ENCODE results near the gene IRF2.

The IRF2 gene

DNA sequence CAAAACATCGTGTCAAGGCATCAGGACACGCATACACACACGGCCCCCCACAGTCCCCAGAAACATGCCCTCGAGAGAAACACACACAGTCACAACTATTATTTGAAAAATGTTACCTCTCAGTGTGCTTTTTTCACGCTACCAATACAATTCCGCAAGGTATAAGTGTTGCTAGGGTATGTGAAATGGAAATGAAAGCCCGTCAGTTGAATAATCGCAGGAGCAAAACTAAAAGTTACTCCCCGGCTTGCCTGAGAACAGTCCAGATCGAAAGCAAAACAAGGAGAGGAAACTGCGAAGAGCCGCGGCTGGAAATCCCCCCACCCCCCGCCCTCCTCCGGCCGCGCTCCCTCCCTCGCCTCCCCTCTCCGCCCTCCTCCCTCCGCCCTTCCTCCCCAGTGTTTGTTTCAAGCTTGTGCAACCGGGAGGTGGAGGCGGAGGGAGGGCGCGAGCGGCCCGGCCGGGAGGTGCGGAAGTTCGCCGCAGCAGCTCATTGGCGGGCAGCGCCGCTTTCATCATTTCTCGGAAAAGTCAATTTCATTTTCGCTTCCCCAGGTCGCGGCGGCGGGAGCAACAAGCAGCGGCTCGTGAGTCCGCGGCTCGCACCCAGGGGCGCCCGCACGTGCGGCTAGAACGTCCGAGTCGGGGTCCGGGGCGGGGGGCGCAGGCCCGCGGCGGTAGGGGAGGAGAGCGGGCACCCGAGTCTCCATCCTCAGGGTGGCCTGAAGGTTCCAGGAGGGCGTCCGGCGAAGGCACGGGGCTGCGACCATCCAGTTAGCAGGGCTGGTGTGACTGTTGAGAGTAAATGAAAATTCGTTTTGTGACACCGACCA is at the start of gene IRF2:
Gene IRF2, minus strand, starts transcription at position 288 of the 833 bp plus-strand sequence. CDS start 45,486 bp downstream, outside the sequence.
- DNase-seq (ENCODE audit: low spot score in 2 of 2) (peak; percentile 76 to 96), ATAC-seq (peak; percentile 86)
- Mint-ChIP-seq H3K4me1 (peaks cover 52% of the 10 kb centered on the region), H3K4me3 (peak within 1 kb of the TSS; percentile 95), H3K27ac (peak within 1 kb of the TSS; percentile 99), H3K36me3 (peaks cover 47% of the 10 kb centered on the region), H3K9me3 (no peaks in the 10 kb centered on the region)

DNA sequence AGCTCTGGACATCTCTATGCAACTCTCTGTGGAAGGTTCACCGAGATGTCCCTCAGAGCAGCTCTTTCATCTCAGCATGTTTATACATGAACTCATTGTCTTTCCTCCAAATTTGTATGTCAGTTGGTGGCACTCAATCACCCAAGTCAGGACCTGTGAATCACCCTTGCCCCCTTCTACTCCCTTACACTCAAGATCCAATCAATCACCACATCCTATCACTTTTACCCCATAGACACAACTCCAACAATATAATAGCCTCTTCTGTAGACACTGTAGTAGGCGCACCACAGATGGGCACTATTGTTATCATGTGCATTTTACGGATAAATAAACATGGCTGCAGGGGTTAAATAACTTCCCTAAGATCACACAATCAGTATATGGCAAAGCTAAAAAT is 41.3 kb upstream of the IRF2 start:
- ATAC-seq (no peak), DNase-seq (ENCODE audit: low spot score in 2 of 2) (no peak)
- Mint-ChIP-seq H3K27ac (peak overlapping the region; percentile 68), H3K36me3 (no peaks in the 10 kb centered on the region), H3K4me3 (peak overlapping the region; percentile 54), H3K9me3 (peaks cover 3% of the 10 kb centered on the region), H3K4me1 (peaks cover 44% of the 10 kb centered on the region)

DNA sequence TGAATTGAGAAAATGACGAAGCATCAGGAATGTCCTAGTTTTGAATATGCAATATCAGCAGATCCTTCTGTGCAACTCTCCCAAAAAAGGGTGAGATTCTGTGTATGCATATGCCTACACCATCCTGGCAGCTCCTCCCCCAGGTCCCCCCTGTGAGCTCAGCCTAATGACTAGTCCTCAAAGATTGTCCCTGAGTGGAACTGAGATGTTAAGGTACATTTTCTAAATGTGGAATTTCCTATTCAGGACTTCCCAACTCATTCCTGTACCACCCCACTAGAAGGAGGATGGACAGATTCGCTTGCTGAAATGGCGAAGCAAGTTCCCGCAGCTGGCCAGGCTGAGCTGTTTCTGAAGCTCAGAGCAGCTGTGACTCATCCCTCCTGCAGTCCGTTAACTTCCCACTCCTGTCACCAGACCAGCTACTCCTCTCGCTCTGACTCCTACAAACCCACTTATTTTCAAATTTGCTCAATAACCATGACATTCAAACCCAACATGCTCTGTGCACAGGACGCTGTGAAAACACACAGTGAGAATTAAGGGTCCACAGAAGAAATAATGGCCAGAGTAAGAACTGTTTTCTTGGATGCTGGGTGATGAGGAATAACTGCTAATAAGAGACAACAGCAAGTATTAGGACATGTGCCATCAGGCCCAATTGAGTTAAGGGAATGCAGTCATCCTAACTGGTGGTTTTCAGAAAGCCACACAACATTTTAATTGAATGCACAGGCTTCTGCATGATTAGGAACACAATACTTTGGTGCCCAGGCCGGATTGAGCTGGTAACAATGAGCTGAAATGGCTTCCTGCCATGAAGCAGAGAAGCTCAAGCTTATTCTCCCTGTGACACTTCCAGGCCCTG is 40.0 kb upstream of the IRF2 start:
- DNase-seq (ENCODE audit: low spot score in 2 of 2) (peak; percentile 47 to 88), ATAC-seq (peak; percentile 96)
- H3K9me3 Mint-ChIP-seq, result peaks cover 3% of the 10 kb centered on the region
- H3K4me3 Mint-ChIP-seq, result peak overlapping the region; percentile 54
- H3K4me1 Mint-ChIP-seq, result peaks cover 52% of the 10 kb centered on the region
- peak overlapping the region; percentile 68 for H3K27ac Mint-ChIP-seq
- H3K36me3 Mint-ChIP-seq, result no peaks in the 10 kb centered on the region

DNA sequence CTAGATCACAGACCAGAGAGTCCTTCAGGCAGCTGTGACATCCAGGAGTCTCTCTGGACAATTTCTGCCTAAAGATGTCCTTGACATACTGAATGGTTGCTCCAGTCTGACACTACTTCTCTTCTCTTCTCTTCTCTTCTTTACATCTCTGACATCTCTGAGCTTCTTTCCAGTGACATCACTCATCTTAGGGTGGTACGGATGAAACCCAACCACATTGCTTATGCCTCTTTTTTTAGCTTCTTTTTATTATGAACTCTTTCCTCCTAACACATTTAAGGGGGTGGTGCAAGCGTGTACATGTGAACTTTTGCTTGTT is 39.4 kb upstream of the IRF2 start:
- peaks cover 2% of the 10 kb centered on the region for H3K9me3 Mint-ChIP-seq
- H3K4me3 Mint-ChIP-seq, result peak overlapping the region; percentile 54
- no peaks in the 10 kb centered on the region for H3K36me3 Mint-ChIP-seq
- ATAC-seq, result peak; percentile 73
- H3K4me1 Mint-ChIP-seq, result peaks cover 52% of the 10 kb centered on the region
- DNase-seq (ENCODE audit: low spot score in 2 of 2), result no peak
- H3K27ac Mint-ChIP-seq, result peak overlapping the region; percentile 68

DNA sequence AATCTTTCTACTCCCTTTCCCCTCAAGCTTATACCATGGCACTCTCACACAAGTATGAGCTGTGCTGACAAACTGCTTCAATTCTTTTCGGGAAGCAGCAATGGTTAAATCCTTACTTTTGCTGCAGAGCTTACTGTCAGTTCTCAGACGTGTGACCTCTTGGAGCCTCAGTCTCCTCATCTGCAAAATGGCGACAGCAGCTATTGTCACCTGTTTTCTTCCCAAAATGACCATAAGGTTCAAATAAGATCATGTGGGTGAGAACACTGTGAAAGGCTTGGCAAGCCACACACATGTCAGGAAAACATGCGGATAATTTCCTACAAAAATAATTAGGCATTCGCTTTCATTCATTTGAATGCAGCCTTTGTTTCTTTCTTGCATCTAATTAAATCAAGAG is 36.8 kb upstream of the IRF2 start:
- DNase-seq (ENCODE audit: low spot score in 2 of 2) (no peak), ATAC-seq (no peak)
- Mint-ChIP-seq H3K27ac (no peak overlapping the region), H3K4me3 (no peak overlapping the region), H3K9me3 (no peaks in the 10 kb centered on the region), H3K36me3 (no peaks in the 10 kb centered on the region), H3K4me1 (peaks cover 55% of the 10 kb centered on the region)

DNA sequence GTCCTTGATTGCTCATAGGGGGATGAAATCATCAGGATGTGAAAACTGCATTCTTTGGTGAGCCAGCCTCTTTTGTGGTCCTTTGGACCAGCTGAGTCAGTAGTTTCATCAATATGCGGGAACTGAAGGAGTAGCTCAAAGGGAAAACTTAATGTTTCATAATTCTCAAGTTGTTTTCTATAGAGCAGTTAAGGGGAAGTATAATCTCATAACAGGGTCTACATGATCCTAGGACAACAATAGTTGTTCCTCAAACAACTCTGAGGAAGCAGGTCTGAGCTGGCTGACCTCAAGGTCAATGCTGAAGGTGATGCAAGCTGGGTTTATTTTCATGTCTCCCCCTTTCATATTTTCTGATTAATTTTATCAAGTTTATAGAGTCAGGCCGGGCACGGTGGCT is 36.1 kb upstream of the IRF2 start:
- no peak for ATAC-seq

DNA sequence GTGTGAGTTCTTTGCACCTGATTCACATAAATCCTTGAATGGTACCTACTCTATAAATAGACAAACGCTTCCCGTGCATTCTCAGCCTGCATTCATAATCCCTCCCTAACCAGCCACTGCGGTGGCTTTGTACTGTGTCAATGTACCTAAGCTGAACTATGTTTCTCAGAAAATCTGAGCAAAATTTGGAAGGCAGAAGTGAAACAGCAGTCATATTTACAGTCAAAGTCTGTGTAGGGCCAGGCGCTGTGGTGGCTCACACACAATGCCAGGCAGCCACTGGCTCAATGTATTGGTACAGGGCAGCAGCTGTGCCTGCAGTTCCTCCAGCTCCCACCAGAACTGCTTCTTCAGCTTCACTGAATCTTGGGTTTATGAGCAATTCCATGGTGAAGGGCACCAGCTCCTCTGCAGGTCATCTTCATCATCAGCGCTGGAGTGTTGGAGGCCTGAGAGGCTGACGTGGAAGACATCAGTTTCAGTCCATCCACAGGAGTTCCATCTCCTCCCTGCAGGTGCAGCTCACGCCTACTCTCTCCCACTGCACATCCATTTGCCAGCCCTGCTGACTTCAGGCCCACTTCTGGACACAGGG is 32.3 kb upstream of the IRF2 start:
- Mint-ChIP-seq H3K9me3 (no peaks in the 10 kb centered on the region), H3K36me3 (no peaks in the 10 kb centered on the region), H3K27ac (no peak overlapping the region), H3K4me3 (peak overlapping the region; percentile 23), H3K4me1 (peaks cover 37% of the 10 kb centered on the region)
- DNase-seq (ENCODE audit: low spot score in 2 of 2) (peak in 1 of 2 donors; percentile 72), ATAC-seq (peak; percentile 96)

More for the DNA sequence above, 36.1 kb upstream of the IRF2 start:
- Mint-ChIP-seq H3K27ac (peak overlapping the region; percentile 10), H3K4me3 (no peak overlapping the region), H3K4me1 (peaks cover 49% of the 10 kb centered on the region), H3K9me3 (no peaks in the 10 kb centered on the region), H3K36me3 (no peaks in the 10 kb centered on the region)
- no peak for DNase-seq (ENCODE audit: low spot score in 2 of 2)

DNA sequence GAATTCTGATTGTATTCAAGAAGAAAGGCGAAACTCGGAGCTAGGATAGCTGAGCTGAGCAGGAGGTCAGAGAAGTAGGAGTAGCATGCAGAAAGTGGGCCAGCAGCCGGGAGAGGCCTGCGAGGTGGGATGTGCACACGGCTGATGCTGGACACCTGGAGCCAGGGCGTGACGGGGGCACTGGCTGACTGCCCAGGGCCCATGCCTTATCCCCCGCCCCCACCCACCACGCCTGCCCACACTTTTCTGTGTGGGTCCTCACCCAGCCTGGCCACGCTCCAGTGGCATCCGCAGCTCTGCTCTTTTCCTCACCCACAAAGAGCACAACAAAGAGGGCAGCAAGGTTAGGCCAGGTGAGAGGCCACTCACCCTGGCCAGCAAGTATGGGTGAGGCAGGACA is 30.0 kb upstream of the IRF2 start:
- H3K4me1 Mint-ChIP-seq, result peaks cover 30% of the 10 kb centered on the region
- DNase-seq (ENCODE audit: low spot score in 2 of 2) (no peak), ATAC-seq (no peak)
- H3K4me3 Mint-ChIP-seq, result peak overlapping the region; percentile 50
- no peaks in the 10 kb centered on the region for H3K9me3 Mint-ChIP-seq
- no peaks in the 10 kb centered on the region for H3K36me3 Mint-ChIP-seq
- H3K27ac Mint-ChIP-seq, result peak overlapping the region; percentile 71

DNA sequence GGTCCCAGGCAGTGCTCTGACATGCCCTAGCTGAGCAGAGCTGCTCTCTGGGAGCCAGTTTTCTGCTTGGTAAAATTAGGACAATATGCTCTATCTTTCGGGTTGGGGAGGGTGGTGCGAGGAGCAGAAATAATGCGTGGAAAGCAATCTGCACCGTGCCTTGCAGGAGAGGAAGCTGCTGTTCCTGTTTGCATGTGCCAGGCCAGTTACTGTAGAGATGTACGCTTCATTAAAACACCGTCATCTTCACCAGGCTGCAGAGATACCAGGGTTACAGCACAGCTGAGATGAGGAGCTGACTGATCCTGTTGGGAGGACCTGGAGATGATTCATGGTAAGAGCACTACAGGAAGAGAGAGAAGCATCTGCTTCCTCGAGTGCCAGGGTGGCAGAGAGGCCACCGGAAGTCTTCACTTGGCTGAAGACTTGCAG is 29.5 kb upstream of the IRF2 start:
- peak; percentile 80 for ATAC-seq
- DNase-seq (ENCODE audit: low spot score in 2 of 2), result no peak
- peak overlapping the region; percentile 50 for H3K4me3 Mint-ChIP-seq
- peaks cover 30% of the 10 kb centered on the region for H3K4me1 Mint-ChIP-seq
- H3K36me3 Mint-ChIP-seq, result no peaks in the 10 kb centered on the region
- peak overlapping the region; percentile 71 for H3K27ac Mint-ChIP-seq
- no peaks in the 10 kb centered on the region for H3K9me3 Mint-ChIP-seq

DNA sequence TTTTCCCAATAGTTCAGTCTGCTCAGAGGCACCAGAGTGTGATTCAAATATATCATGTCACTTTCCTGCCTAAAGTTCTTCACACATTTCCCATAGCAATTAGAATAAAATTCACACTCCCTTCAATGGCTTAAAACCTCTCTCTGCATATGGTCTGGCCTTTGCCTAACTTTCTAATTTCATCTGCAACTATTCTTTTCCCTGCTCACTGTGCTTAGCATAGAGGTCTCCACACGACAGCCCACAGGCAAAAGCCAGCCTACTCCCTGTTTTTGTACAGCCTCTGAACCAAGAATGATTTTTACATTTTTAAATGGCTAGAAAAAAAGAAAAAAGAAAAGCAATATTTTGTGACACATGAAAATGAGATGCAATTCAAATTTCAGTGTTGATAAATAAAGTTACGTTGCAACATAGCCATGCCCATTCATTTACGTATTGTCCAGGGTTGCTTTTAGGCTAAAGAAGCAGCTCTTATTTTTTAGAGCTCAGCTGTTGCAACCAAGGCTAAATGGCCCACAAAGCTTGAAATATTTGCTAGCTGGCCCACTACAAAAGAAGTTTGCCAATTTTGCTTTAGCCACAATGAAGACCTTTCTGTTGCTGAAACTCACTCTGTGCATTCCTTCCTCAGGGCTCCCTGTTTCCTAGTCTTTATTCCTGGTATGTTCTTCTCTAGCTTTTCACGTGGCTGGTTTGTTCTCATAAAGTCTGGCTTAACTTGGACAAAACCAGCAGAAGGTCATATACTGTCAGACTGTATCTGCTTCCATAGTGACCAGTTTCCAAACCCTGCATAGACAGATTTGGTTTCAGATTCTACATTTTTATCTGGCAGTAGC is 26.6 kb upstream of the IRF2 start:
- ATAC-seq, result no peak
- Mint-ChIP-seq H3K9me3 (no peaks in the 10 kb centered on the region), H3K36me3 (no peaks in the 10 kb centered on the region), H3K4me1 (peaks cover 18% of the 10 kb centered on the region), H3K27ac (no peak overlapping the region), H3K4me3 (no peak overlapping the region)
- no peak for DNase-seq (ENCODE audit: low spot score in 2 of 2)

DNA sequence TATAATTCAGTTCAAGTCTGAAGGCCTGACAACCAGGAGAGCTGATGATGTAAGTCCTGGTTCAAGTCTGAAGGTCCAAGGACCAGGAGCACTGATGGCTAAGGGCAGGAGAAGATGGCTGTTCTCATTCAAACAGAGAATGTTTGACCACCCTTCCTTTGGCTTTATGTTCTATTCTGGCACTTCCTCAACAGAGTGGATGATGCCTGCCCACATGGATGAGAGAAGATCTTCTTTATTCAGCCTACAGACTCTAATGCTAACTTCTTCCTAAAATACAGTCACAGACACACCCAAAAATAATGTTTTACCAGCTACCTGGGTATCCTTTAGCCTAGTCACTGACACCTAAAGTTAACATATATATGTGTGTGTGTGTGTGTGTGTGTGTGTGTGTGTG is 25.6 kb upstream of the IRF2 start:
- Mint-ChIP-seq H3K4me3 (no peak overlapping the region), H3K27ac (peak overlapping the region; percentile 33), H3K9me3 (no peaks in the 10 kb centered on the region), H3K36me3 (no peaks in the 10 kb centered on the region), H3K4me1 (peaks cover 16% of the 10 kb centered on the region)
- ATAC-seq, result no peak
- no peak for DNase-seq (ENCODE audit: low spot score in 2 of 2)

DNA sequence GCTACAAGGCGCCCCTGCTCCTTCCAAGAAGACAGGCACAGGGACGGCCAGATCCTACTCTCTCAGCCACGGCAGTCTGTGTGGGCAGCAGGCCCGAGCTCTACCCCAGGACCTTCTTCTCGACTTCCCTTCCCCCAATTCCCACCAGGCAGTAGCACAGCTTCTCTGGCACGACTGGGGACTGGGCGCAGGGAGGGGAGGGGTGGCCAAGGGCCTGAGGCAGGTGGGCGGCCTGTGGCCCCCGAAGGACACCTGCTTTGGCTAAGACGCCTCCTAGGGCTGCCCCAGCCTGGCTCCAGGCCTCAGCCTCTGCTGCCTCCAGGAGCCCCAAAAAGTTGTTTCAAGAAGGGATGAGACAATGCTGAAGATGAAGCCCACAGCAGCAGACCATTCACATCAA is 24.2 kb upstream of the IRF2 start:
- peaks cover 2% of the 10 kb centered on the region for H3K4me1 Mint-ChIP-seq
- no peaks in the 10 kb centered on the region for H3K9me3 Mint-ChIP-seq
- no peaks in the 10 kb centered on the region for H3K36me3 Mint-ChIP-seq
- H3K4me3 Mint-ChIP-seq, result no peak overlapping the region
- ATAC-seq (no peak), DNase-seq (ENCODE audit: low spot score in 2 of 2) (no peak)
- no peak overlapping the region for H3K27ac Mint-ChIP-seq

DNA sequence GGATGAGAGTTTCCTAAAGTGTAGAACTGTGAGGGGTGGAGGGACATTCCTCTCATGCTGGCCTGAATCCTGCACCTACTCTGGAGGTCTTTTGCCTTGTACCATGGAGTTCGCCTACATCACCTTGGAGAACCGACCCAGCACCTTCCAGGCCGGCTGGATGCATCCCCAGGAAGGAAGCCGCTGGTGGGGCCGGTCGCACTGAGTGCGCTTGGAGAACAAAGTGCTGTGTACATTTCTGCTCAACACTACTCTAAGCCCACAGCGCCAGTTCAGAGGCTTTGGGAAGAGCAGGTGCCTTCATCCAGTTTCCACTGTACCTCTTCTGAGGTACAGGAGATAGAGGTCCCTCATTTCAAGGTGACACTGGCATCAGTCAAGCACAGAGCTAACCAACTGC is 15.4 kb upstream of the IRF2 start:
- H3K36me3 Mint-ChIP-seq, result no peaks in the 10 kb centered on the region
- no peaks in the 10 kb centered on the region for H3K4me1 Mint-ChIP-seq
- DNase-seq (ENCODE audit: low spot score in 2 of 2) (no peak), ATAC-seq (no peak)
- no peak overlapping the region for H3K27ac Mint-ChIP-seq
- H3K9me3 Mint-ChIP-seq, result no peaks in the 10 kb centered on the region
- H3K4me3 Mint-ChIP-seq, result no peak overlapping the region

DNA sequence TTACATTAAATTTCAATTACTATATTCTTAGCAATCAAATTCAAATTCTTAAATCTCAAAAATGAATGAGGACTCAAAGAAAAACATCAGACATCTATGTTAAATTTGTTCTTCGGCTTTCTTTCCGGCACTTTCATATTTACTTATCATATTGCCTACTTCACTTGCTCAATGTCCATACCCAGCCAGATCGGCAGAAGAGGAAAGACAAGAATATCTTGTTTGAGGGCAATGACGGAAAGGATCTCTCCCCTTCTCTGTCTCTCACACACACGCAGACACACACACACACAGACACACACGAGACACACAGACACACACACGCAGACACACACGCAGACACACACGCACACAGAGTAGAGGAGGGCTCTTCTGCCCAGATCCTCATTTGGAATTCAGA is 13.2 kb upstream of the IRF2 start:
- H3K4me3 Mint-ChIP-seq, result no peak overlapping the region
- no peak overlapping the region for H3K27ac Mint-ChIP-seq
- no peak for ATAC-seq
- peaks cover 14% of the 10 kb centered on the region for H3K4me1 Mint-ChIP-seq
- no peaks in the 10 kb centered on the region for H3K36me3 Mint-ChIP-seq
- DNase-seq (ENCODE audit: low spot score in 2 of 2), result no peak
- no peaks in the 10 kb centered on the region for H3K9me3 Mint-ChIP-seq

DNA sequence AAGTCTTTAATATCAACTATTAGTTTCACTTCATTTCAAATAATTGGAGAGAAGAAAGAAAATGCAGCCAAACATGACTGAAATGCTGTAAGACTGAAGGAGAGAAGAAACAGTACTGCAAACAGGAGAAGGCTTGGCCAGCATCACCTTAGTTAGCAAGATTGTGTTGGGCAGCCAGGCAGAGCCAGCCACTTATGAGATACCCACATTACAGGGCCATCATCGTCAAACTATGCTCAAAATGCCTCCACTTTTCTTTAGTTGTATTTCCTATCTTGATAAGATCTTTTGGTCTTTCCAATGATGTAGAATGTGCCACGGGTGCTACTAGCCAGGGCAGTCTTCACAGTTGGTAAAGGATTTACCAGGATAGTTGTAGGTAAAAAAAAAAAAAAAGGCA is 10.9 kb upstream of the IRF2 start:
- DNase-seq (ENCODE audit: low spot score in 2 of 2) (no peak), ATAC-seq (no peak)
- peaks cover 28% of the 10 kb centered on the region for H3K4me1 Mint-ChIP-seq
- H3K27ac Mint-ChIP-seq, result no peak overlapping the region
- no peak overlapping the region for H3K4me3 Mint-ChIP-seq
- H3K9me3 Mint-ChIP-seq, result no peaks in the 10 kb centered on the region
- no peaks in the 10 kb centered on the region for H3K36me3 Mint-ChIP-seq

Data from stimulated activated effector memory CD8-positive, alpha-beta T cell treated with anti-CD3 and anti-CD28 coated beads, Interleukin-12 subunit alpha, Interleukin-12 subunit beta, amount 100 ng/mL, for 72 hours (primary cell).